IPS DF 19.7 (cell line): Measurements from ENCODE around the gene STXBP6.

Source experiments
- DNase-seq: peaks from one replicate; pipeline ENCODE4 v3.0.0-alpha.2; 2013; ENCODE audit warnings: low read depth, low spot score

STXBP6 gene

GRCh38 chr14:24915958-24916595 lies 133.9 kb downstream of the STXBP6 start:
- DNase-seq, result no peak

- DNase-seq, result no peak
Measured at GRCh38 chr14:24915403-24915921, 134.5 kb downstream of the STXBP6 start.

DNA sequence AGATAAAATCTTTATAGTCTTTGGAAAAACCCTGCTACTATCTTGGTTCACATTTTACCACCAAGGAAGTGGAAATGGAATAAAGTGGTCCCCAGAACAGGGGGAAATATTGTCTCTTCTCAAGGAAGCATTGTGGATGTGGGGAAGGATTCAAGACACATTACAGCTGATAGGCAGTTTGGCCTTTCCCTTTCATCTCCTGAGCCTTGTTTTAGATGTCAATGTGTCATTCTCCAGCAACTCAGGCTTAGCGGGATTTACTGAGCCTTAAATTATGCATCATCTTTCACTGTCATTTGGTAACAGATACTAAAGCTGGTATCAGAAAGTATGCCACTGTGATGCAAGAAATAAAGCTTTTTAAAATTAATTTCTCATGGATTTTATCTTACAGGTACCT lies 136.2 kb downstream of the STXBP6 start:
- DNase-seq, result no peak

GRCh38 chr14:24913021-24913420 lies 136.9 kb downstream of the STXBP6 start:
- no peak for DNase-seq

DNA sequence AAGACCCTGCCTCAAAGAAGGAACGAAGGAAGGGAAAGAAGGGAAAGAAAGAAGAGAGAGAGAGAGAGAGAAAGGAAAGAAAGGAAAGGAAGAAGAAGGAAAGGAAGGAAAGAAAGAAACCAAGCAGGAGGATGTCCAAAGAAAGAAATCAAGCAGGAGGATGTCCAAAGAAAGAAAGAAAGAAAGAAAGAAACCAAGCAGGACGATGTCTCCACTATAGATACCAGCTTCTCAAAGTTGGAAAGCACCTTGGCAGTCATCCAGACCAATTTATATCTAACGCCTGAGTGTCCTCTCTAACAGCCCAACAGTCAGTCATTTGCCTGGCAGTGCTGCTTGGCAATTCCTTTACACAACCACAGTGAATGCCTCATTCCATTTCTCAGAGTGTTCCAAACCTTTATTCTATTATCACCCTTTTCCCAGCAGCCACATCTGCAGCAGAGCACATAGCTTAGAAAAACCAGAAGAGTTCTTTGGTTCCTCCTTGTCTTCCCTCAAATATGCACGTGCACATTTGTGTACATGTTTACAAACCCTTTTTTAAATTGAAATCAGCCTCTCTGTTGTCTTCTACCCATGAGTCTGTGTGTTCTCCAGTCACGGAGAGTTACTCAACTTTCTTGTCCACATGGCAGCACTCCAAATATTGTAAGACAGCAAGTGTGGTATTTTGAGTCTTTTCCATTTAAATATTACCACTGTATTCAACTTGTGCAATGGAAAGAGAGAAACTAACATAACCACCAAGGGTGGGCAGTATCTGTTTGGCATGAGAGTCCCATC lies 138.4 kb downstream of the STXBP6 start:
- DNase-seq, result no peak

GRCh38 chr14:24910408-24910986 lies 139.4 kb downstream of the STXBP6 start:
- no peak for DNase-seq

- no peak for DNase-seq
Measured at GRCh38 chr14:24909523-24910302, 140.2 kb downstream of the STXBP6 start.

DNA sequence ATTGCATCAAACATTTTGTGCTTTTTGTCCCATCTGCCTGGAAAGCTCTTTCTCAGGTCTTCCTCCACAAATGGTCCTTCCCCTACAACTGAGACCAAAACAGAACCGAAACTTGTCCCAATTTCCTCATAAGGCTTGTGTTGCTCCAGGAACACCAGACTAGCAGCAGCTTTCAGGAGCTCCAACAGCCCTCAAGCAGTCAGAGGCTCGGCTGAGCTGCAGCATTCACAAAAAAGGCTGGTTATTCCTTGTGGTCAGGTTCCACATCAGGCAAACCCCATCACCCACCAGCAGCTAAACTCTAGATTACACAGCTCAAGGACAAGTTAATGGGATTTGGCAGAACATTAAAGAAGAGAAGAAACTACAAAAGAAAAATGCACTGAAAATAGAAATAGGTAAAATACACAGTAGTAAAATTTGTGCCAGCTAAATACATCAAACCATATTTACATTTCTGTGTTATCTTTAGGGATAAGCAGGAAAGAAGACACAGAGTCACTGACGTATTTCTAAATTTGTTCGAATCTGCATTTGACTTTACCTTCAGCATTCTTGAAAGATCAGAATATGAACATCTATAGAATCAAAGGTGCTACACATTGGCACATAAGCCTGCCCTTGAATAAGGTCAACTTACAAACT lies 141.2 kb downstream of the STXBP6 start:
- DNase-seq, result no peak

DNA sequence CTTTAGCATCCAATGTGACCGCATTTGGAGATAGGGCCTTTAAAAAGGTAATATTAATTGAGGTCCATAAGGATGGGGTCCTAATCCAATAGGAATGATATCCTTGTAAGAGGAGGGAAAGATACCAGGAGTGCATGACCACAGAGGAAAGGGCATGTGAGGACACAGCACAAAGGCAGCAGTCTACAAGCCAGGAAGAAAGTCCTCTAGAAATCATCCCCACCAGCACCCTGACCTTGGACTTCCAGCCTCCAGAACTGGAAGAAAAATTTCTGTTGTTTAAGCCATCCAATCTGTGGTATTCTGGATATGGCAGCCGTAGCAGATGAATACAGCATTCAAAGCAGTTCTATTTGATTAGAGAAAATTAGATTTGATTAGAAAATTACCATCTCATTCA lies 145.4 kb downstream of the STXBP6 start:
- DNase-seq, result no peak

DNA sequence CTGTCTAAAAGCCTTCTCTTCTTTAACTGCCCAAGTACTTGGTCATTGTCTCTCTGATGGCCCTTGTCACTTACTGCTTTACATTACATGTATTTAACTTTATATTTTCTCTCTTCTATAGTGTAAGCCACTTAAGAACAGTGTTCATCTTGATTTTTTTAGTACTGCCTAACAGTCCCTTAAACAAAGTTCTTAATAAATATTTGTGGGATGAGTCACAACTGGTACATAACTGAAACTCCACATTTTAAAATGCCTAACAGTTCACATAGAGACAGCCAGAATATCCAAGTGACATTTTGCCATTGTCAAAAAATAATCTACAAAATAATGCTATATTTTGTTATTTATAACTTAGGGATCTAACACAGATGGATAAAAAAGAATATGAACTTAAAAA lies 146.6 kb downstream of the STXBP6 start:
- no peak for DNase-seq

- no peak for DNase-seq
Measured at GRCh38 chr14:24900269-24901100, 149.5 kb downstream of the STXBP6 start.

GRCh38 chr14:24897793-24898192 lies 152.2 kb downstream of the STXBP6 start:
- no peak for DNase-seq

- DNase-seq, result no peak
Measured at GRCh38 chr14:24895622-24896021, 154.3 kb downstream of the STXBP6 start.

- no peak for DNase-seq
Measured at GRCh38 chr14:24895243-24895583, 154.7 kb downstream of the STXBP6 start.

DNA sequence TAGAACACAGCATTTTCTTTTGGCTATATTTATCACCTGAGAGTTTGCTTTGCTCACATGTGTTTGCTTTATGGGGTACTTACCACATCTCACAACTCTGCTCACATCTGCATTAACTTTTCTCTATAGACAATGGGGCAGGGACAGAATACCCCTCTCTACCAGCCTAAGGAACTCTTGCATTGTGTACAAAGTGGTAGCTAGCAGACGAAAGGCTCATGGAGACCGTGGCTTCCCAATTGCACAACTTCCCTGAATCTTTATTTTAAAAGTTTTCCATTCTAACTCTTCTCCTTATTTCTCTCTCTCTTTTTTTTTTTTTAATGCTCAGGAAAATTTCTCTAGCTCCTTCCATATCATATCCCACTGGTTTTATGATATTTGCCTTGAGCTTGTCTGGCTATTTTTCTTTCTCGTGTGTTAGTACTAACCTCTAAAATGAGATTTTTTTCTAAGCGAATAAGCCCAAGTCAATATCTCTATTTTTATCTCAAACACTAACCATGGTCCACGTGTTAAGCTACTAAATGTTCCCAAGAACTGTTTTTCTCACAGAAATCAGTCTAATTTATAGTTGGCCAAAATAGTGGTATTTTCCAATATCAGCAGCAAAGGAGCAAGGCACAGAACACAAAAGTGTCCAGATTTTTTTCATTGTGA lies 155.2 kb downstream of the STXBP6 start:
- DNase-seq, result no peak

DNA sequence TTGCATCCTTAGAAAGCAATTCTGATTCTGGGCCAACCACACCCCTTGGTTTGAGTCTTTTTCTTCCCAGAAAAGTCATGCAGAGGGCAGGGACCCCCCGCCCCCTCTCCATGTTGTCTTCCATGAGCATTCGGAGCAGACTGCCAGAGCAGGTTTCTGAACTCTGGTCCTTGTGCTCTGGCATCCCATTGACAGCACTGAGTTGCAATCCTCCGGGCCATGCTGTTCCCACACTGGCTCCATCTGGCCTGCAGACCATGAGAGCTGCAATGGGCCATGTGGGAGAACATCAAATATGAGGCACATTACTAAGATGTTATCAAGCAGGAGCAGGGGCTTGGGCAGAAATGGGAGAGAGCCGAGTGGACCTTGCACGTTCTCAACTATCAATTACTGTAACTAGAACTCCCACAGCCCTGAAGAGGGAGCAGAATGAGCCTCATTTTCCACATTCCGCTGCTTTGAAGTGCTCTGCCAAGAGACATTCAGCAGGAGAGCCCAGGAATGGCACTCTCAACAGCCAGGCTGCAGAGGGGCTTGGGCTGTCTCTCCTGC lies 157.4 kb downstream of the STXBP6 start:
- no peak for DNase-seq

DNA sequence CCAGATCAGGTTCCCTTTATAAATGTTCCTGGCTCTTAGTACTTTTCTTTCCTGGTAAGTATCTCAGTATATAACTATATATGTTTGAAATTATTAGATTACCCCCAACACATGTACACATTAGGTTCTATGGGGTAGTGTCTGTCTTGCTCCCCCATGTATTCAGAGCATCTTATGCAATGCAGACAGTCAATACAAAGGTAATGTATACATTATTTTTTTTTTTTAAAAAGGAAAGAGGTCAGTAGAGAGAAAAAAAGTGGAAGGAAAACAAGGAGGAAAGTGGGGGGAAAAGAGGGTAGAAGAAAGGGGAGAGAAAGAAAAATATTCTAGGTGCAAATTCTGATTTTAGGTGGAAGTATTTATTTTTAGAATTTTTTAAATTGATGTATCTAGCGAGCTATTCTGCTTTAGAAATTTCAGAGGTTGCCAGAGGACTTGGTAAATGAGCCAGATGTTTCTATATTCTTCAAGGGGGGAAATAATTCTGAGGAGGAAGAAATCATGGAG lies 157.9 kb downstream of the STXBP6 start:
- no peak for DNase-seq

- no peak for DNase-seq
Measured at GRCh38 chr14:24890716-24891115, 159.2 kb downstream of the STXBP6 start.

DNA sequence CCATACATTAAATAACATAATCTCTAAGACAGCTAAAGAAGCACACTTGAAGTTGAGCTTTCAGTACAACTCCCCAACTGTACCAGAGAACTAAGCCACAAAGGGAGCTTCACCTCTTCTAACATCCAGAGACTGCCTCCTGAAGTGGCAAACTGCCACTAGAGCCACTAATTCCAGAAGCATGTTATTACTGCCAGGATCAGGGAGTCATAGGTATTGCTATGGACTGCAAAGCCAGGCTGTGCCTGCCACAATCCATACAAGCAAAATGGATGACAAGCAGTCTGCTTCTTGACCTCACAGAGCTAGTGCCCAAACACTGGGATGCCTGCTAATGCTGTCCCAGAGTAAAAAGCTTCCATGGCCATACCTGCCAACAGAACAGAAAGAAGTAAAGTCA lies 160.1 kb downstream of the STXBP6 start:
- no peak for DNase-seq

- DNase-seq, result no peak
Measured at GRCh38 chr14:24888532-24888931, 161.4 kb downstream of the STXBP6 start.
